H9 (cell line): ENCODE results near the gene LCE4A. TPM values are rescaled to one million over a fixed set of nuclear protein-coding genes. Genes with fewer than 3 reads are reported as not detected.

ENCODE experiments used
- DNase-seq: peaks from one replicate; pipeline ENCODE4 v3.0.0-alpha.2; 2017
- H2AFZ ChIP-seq: one replicate; pipeline ENCODE4 v1.6.1; 2013; ENCODE audit warnings: mild to moderate bottlenecking, low read length, control low read depth, moderate library complexity
- H2AK5ac ChIP-seq: 2 replicates; pipeline ENCODE4 v1.6.1; 2013; ENCODE audit warnings: low read length, control low read depth, mixed read lengths; ENCODE audit not compliant: insufficient read length
- H2BK120ac ChIP-seq: one replicate; pipeline ENCODE4 v1.6.1; 2013; ENCODE audit warnings: low read depth, mild to moderate bottlenecking, low read length, control low read depth, inconsistent platforms; ENCODE audit not compliant: poor library complexity, severe bottlenecking
- H2BK12ac ChIP-seq: 2 replicates; pipeline ENCODE4 v1.6.1; 2013; ENCODE audit warnings: low read length, control low read depth, mixed read lengths, low read depth; ENCODE audit not compliant: insufficient read length
- H2BK15ac ChIP-seq: 2 replicates; pipeline ENCODE4 v1.6.1; 2013; ENCODE audit warnings: low read depth, low read length, control low read depth
- H2BK20ac ChIP-seq: one replicate; pipeline ENCODE4 v1.6.1; 2013; ENCODE audit warnings: low read depth, mild to moderate bottlenecking, low read length, control low read depth, inconsistent platforms; ENCODE audit not compliant: poor library complexity, severe bottlenecking
- H2BK5ac ChIP-seq: 2 replicates; pipeline ENCODE4 v1.6.1; 2013; ENCODE audit warnings: low read length, control low read depth, mixed read lengths; ENCODE audit not compliant: insufficient read length
- H3K14ac ChIP-seq: 2 replicates; pipeline ENCODE4 v1.6.1; 2013; ENCODE audit warnings: low read length, control low read depth; ENCODE audit not compliant: insufficient read depth
- H3K18ac ChIP-seq: 2 replicates; pipeline ENCODE4 v1.6.1; 2013; ENCODE audit warnings: low read depth, mild to moderate bottlenecking, mixed read lengths, low read length, control low read depth; ENCODE audit not compliant: insufficient read length
- H3K23ac ChIP-seq: 2 replicates; pipeline ENCODE4 v1.6.1; 2013; ENCODE audit warnings: low read length, control low read depth, mixed read lengths, low read depth; ENCODE audit not compliant: insufficient read length
- H3K23me2 ChIP-seq: 2 replicates; pipeline ENCODE4 v1.6.1; 2013; ENCODE audit warnings: low read depth, mild to moderate bottlenecking, mixed read lengths, low read length, control low read depth; ENCODE audit not compliant: insufficient read length, poor library complexity, severe bottlenecking
- H3K27ac ChIP-seq: 2 replicates; pipeline ENCODE4 v1.5.1; 2013; ENCODE audit warnings: low read length, control low read depth, mixed read lengths, low read depth; ENCODE audit not compliant: insufficient read length
- H3K27me3 ChIP-seq: 2 replicates; pipeline ENCODE4 v1.6.1; 2013; ENCODE audit warnings: low read length, control low read depth, inconsistent platforms; ENCODE audit not compliant: insufficient read depth
- H3K4ac ChIP-seq: 2 replicates; pipeline ENCODE4 v1.6.1; 2013; ENCODE audit warnings: low read depth, mild to moderate bottlenecking, control low read depth, inconsistent platforms, low read length, moderate library complexity
- H3K4me1 ChIP-seq: 2 replicates; pipeline ENCODE4 v1.6.1; 2013; ENCODE audit warnings: low read length, control low read depth, inconsistent platforms; ENCODE audit not compliant: insufficient read depth
- H3K4me2 ChIP-seq: 2 replicates; pipeline ENCODE4 v1.6.1; 2013; ENCODE audit warnings: low read length, control low read depth, mixed read lengths; ENCODE audit not compliant: insufficient read length, insufficient read depth
- H3K56ac ChIP-seq: 2 replicates; pipeline ENCODE4 v1.6.1; 2013; ENCODE audit warnings: low read depth, mild to moderate bottlenecking, mixed read lengths, low read length, control low read depth; ENCODE audit not compliant: insufficient read length
- H3K79me1 ChIP-seq: 2 replicates; pipeline ENCODE4 v1.6.1; 2013; ENCODE audit warnings: low read depth, mild to moderate bottlenecking, moderate library complexity, low read length, control low read depth, inconsistent platforms; ENCODE audit not compliant: insufficient read depth, poor library complexity, severe bottlenecking
- H3K79me2 ChIP-seq: 2 replicates; pipeline ENCODE4 v1.6.1; 2013; ENCODE audit warnings: low read length, control low read depth, inconsistent platforms; ENCODE audit not compliant: insufficient read depth
- H3K9ac ChIP-seq: 2 replicates; pipeline ENCODE4 v1.6.1; 2013; ENCODE audit warnings: low read length, control low read depth, mixed read lengths; ENCODE audit not compliant: insufficient read length; ENCODE audit errors: extremely low read depth
- H3K9me3 ChIP-seq: one replicate; pipeline ENCODE4 v1.6.1; 2013; ENCODE audit warnings: low read depth, low read length, inconsistent platforms; ENCODE audit not compliant: control insufficient read depth
- H3T11ph ChIP-seq: one replicate; pipeline ENCODE4 v1.6.1; 2013; ENCODE audit warnings: mild to moderate bottlenecking, low read length, control low read depth, inconsistent platforms
- H4K20me1 ChIP-seq: one replicate; pipeline ENCODE4 v1.6.1; 2013; ENCODE audit not compliant: control insufficient read depth, insufficient read length, insufficient read depth
- H4K5ac ChIP-seq: 2 replicates; pipeline ENCODE4 v1.6.1; 2013; ENCODE audit warnings: low read depth, mild to moderate bottlenecking, mixed read lengths, low read length, control low read depth; ENCODE audit not compliant: insufficient read length
- H4K8ac ChIP-seq: replicated peaks from 2 replicates; pipeline ENCODE4 v1.6.1; 2013; ENCODE audit warnings: low read length, control low read depth, mixed read lengths, low read depth; ENCODE audit not compliant: insufficient read length
- H4K91ac ChIP-seq: 2 replicates; pipeline ENCODE4 v1.6.1; 2013; ENCODE audit warnings: low read depth, mild to moderate bottlenecking, moderate library complexity, mixed read lengths, low read length, control low read depth; ENCODE audit not compliant: insufficient read length
- H3K27ac Mint-ChIP-seq, 3 experiments: 2 replicates in 2 of 3; 3 replicates in 1 of 3; pipeline ENCODE4 v1.8.0; 2020 to 2021; ENCODE audit warnings: mixed read lengths in 3 of 3, mild to moderate bottlenecking in 1 of 3, moderate library complexity in 1 of 3
- H3K27me3 Mint-ChIP-seq: 2 replicates; pipeline ENCODE4 v1.8.0; 2021; ENCODE audit warnings: low read depth, mild to moderate bottlenecking, moderate library complexity, mixed read lengths
- H3K36me3 Mint-ChIP-seq, 3 experiments: 2 replicates in 2 of 3; 3 replicates in 1 of 3; pipeline ENCODE4 v1.8.0; 2020 to 2021; ENCODE audit warnings: low read depth in 3 of 3, mixed read lengths in 3 of 3; ENCODE audit not compliant: insufficient read depth in 1 of 3
- H3K4me1 Mint-ChIP-seq, 2 experiments: 2 replicates each; pipeline ENCODE4 v1.8.0; 2020; ENCODE audit warnings: mixed read lengths in 2 of 2
- H3K4me3 Mint-ChIP-seq, 2 experiments: 2 replicates in 1 of 2; 3 replicates in 1 of 2; pipeline ENCODE4 v1.8.0; 2020 to 2021; ENCODE audit warnings: mild to moderate bottlenecking in 2 of 2, mixed read lengths in 2 of 2, moderate library complexity in 1 of 2
- H3K9me3 Mint-ChIP-seq, 2 experiments: 2 replicates in 1 of 2; 3 replicates in 1 of 2; pipeline ENCODE4 v1.8.0; 2020; ENCODE audit warnings: mild to moderate bottlenecking in 2 of 2, mixed read lengths in 2 of 2, moderate library complexity in 1 of 2
- CTCF ChIP-seq: fragments of 200-600 bp; sonication (generic); conservative IDR thresholded peaks from 3 replicates; pipeline ENCODE4 v1.8.0; 2021; ENCODE audit warnings: antibody characterized with exemption, mild to moderate bottlenecking
- WGBS: extraction: QIAGEN DNeasy Blood & Tissue Kit; methylation state at CpG from one replicate; pipeline ENCODE4 v1.1.7; 2013; ENCODE audit warnings: missing lambda C conversion rate, low lambda C conversion rate, mixed read lengths; ENCODE audit not compliant: insufficient read length; ENCODE audit errors: extremely low coverage; 5-methylcytosine and 5-hydroxymethylcytosine counted together
- long read RNA-seq: library from polyadenylated mRNA; unstranded; transcript quantifications from one replicate; pipeline ENCODE4 v2.0.0, GENCODE V29; 2020
- total RNA-seq: library from RNA; stranded (reverse); gene quantifications from 2 replicates; pipeline ENCODE4 v1.2.1, GENCODE V29; 2021

LCE4A gene
- not detected in 2 replicates for total RNA-seq
- long read RNA-seq, result 0 reads

- Mint-ChIP-seq H3K36me3 (peaks cover 9 to 24% (median 16%) of the 10 kb centered on the region in 3 experiments; a peak in 5 of 7 replicates), H3K27ac (no peak within 1 kb of the TSS), H3K27me3 (no peaks in the 10 kb centered on the region), H3K9me3 (peaks cover 88 to 94% of the 10 kb centered on the region in 2 experiments), H3K4me1 (no peaks in the 10 kb centered on the region), H3K4me3 (no peak within 1 kb of the TSS)
- Histone ChIP-seq H2AK5ac (no peak within 1 kb of the TSS), H4K5ac (no peak within 1 kb of the TSS), H3K4ac (no peak within 1 kb of the TSS), H4K20me1 (no peaks in the 10 kb centered on the region), H3K4me1 (no peaks in the 10 kb centered on the region), H3K14ac (no peak within 1 kb of the TSS), H3K27ac (no peak within 1 kb of the TSS), H2BK12ac (no peak within 1 kb of the TSS), H3K56ac (no peak within 1 kb of the TSS), H4K8ac (no peak within 1 kb of the TSS), H3K9ac (no peak within 1 kb of the TSS), H3K18ac (no peak within 1 kb of the TSS), H2BK5ac (no peak within 1 kb of the TSS), H3K27me3 (no peaks in the 10 kb centered on the region), H3K79me1 (no peaks in the 10 kb centered on the region), H2AFZ (no peak within 1 kb of the TSS), H3K23ac (no peak within 1 kb of the TSS), H2BK15ac (no peak within 1 kb of the TSS), H4K91ac (no peak within 1 kb of the TSS), H3K79me2 (no peaks in the 10 kb centered on the region), H3K23me2 (no peaks in the 10 kb centered on the region), H3K9me3 (peaks cover 76% of the 10 kb centered on the region), H2BK120ac (no peak within 1 kb of the TSS), H3T11ph (no peak within 1 kb of the TSS), H2BK20ac (no peak within 1 kb of the TSS), H3K4me2 (no peak within 1 kb of the TSS)
- no peak for DNase-seq
- whole genome bisulfite sequencing, result no CpG with 5 or more reads among the region's 2 CpGs
- no peak for TF ChIP-seq CTCF
Observed at GRCh38 chr1:152707860-152708259, at the start of gene LCE4A. LCE4A (plus strand) TSS chr1:152708160; CDS start chr1:152709076, 916 bp downstream.
